ENCODE results near the gene ASTN2.

Gene ASTN2

DNA sequence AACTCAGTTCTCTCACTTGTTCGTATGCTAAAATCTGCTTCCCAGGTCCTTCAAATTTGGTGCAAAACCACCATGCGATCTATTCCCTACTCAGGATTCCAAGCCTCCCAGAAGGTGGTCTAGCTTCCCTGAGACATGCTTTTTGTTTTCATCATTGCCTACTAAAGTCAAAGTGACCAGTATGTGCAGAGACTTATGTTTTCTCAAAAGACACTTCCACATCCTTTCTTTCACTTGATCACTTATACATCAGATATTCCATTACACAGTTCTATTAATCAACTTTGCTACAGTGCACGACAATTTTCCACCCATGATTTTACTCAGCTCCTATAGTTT, 1019.2 kb downstream of the ASTN2 start:
- no peak overlapping the region for H3K4me2 ChIP-seq
- no peaks in the 10 kb centered on the region for H3K36me3 ChIP-seq (ENCODE audit: insufficient read depth)
- TF ChIP-seq, protein P1, sequence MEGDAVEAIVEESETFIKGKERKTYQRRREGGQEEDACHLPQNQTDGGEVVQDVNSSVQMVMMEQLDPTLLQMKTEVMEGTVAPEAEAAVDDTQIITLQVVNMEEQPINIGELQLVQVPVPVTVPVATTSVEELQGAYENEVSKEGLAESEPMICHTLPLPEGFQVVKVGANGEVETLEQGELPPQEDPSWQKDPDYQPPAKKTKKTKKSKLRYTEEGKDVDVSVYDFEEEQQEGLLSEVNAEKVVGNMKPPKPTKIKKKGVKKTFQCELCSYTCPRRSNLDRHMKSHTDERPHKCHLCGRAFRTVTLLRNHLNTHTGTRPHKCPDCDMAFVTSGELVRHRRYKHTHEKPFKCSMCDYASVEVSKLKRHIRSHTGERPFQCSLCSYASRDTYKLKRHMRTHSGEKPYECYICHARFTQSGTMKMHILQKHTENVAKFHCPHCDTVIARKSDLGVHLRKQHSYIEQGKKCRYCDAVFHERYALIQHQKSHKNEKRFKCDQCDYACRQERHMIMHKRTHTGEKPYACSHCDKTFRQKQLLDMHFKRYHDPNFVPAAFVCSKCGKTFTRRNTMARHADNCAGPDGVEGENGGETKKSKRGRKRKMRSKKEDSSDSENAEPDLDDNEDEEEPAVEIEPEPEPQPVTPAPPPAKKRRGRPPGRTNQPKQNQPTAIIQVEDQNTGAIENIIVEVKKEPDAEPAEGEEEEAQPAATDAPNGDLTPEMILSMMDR (conservative IDR thresholded peaks at IDR 0.05; ENCODE audit: low read depth, low read length) = no peak
- no peaks in the 10 kb centered on the region for H3K79me2 ChIP-seq (ENCODE audit: insufficient read depth, low read depth)
- H3K4me1 ChIP-seq (ENCODE audit: low read depth, poor library complexity, severe bottlenecking) = no peaks in the 10 kb centered on the region
- no peak overlapping the region for H3K4me3 ChIP-seq (IDR thresholded peaks at IDR 0.05; ENCODE audit: insufficient read depth, low read depth, low read length)
- no peak overlapping the region for H3K27ac ChIP-seq
- H3K27me3 ChIP-seq (ENCODE audit: insufficient read depth, low read depth) = no peaks in the 10 kb centered on the region
- H4K20me1 ChIP-seq (ENCODE audit: insufficient read depth) = no peaks in the 10 kb centered on the region
- no peak overlapping the region for H3K9ac ChIP-seq
- H2AFZ ChIP-seq (ENCODE audit: low read depth) = no peak overlapping the region

DNA sequence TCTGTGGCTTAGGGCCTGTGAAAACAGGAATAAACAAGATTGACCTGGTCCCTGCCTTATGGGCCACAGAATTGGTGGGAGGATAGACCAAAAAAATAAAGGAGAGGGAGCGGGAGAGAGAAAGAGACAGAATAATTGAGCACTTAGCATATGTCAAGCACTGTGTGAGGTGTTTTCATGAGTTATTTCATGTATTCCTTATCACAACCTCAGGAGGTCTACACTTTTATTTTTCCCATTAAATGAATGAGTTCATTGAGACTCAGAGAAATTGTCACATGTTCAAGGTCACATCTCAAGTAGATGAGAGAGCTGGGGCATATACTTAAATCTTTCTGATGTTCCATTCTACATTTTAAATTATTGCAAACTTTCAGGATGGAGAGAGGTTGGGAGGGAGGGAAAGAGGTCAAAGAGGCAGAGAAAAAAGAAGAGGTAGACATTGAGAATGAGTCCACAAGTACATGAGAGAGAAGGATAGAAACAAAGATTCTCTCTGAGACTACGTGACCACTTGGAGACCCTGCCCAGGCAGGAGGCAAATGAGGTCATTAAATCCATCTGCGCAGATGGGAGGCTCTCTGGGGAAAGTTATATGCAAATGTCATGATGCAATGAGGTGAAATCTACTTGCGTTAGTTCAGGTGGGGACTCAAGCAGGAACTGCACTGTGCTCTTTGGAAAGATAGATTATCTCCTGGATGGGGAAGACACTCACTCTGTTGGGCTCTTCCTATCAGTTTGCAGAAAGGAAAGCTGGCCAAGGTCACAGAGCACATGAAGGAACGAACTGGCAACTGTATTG, 1019.8 kb downstream of the ASTN2 start:
- Histone ChIP-seq H3K9ac (no peak overlapping the region), H3K27me3 (ENCODE audit: insufficient read depth, low read depth) (no peaks in the 10 kb centered on the region), H4K20me1 (ENCODE audit: insufficient read depth) (no peaks in the 10 kb centered on the region), H3K27ac (no peak overlapping the region), H2AFZ (ENCODE audit: low read depth) (no peak overlapping the region), H3K4me2 (no peak overlapping the region), H3K36me3 (ENCODE audit: insufficient read depth) (no peaks in the 10 kb centered on the region), H3K4me1 (ENCODE audit: low read depth, poor library complexity, severe bottlenecking) (no peaks in the 10 kb centered on the region), H3K4me3 (IDR thresholded peaks at IDR 0.05; ENCODE audit: insufficient read depth, low read depth, low read length) (no peak overlapping the region), H3K79me2 (ENCODE audit: insufficient read depth, low read depth) (no peaks in the 10 kb centered on the region)
- TF ChIP-seq, protein P1 (conservative IDR thresholded peaks at IDR 0.05; ENCODE audit: low read depth, low read length) = no peak

DNA sequence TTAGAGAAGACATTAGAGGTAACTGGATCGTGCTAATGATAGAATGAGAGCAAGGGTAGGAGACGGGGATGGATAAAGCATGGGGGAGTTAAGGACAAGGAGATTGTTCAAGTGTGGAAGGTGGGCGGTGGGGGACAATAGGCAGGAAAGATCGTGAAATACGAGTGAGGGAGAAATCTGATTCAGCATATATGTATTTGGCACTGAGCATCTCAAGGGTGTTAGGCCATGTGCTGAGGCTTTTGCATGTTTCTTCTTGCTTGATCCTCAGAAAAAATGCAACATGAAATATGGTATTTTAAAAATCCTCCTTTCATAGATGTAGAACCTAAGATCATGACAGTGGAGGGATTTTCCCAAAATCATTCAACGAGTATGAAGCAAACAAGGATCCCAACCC, 1020.8 kb downstream of the ASTN2 start:
- Histone ChIP-seq H4K20me1 (ENCODE audit: insufficient read depth) (no peaks in the 10 kb centered on the region), H3K9ac (no peak overlapping the region), H3K36me3 (ENCODE audit: insufficient read depth) (no peaks in the 10 kb centered on the region), H3K4me2 (no peak overlapping the region), H2AFZ (ENCODE audit: low read depth) (no peak overlapping the region), H3K27me3 (ENCODE audit: insufficient read depth, low read depth) (no peaks in the 10 kb centered on the region), H3K4me1 (ENCODE audit: low read depth, poor library complexity, severe bottlenecking) (no peaks in the 10 kb centered on the region), H3K27ac (no peak overlapping the region), H3K79me2 (ENCODE audit: insufficient read depth, low read depth) (no peaks in the 10 kb centered on the region), H3K4me3 (IDR thresholded peaks at IDR 0.05; ENCODE audit: insufficient read depth, low read depth, low read length) (no peak overlapping the region)
- TF ChIP-seq, protein P1 (conservative IDR thresholded peaks at IDR 0.05; ENCODE audit: low read depth, low read length) = no peak

DNA sequence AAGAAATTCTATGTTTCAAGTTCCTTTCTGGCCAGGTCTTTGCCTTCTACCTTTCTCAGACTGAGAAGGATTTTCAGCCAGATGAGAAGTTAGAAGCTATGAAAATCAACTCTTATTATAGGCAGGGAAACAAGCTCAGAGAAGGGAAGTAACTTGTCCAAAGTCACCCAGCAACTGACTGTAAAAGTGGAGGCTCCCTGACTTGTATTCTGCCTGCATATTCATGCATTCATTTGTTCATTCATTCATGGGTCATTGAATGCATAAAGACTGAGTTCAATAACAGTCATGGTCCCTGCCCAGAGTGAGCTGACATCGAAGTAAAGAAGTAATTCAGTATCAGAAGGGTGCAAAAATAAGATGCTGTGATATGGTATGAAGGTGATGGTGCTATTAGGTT, 1021.7 kb downstream of the ASTN2 start:
- Histone ChIP-seq H3K36me3 (ENCODE audit: insufficient read depth) (no peaks in the 10 kb centered on the region), H3K4me3 (IDR thresholded peaks at IDR 0.05; ENCODE audit: insufficient read depth, low read depth, low read length) (no peak overlapping the region), H3K9ac (no peak overlapping the region), H3K27me3 (ENCODE audit: insufficient read depth, low read depth) (no peaks in the 10 kb centered on the region), H3K27ac (no peak overlapping the region), H3K79me2 (ENCODE audit: insufficient read depth, low read depth) (no peaks in the 10 kb centered on the region), H2AFZ (ENCODE audit: low read depth) (no peak overlapping the region), H4K20me1 (ENCODE audit: insufficient read depth) (no peaks in the 10 kb centered on the region), H3K4me1 (ENCODE audit: low read depth, poor library complexity, severe bottlenecking) (no peaks in the 10 kb centered on the region), H3K4me2 (no peak overlapping the region)
- TF ChIP-seq, protein P1 (conservative IDR thresholded peaks at IDR 0.05; ENCODE audit: low read depth, low read length) = no peak
